ENCODE measurements around the gene CT55. TPM values are rescaled to one million over a fixed set of nuclear protein-coding genes. Genes with fewer than 3 reads are reported as not detected.

The CT55 gene
- 0.31 TPM for total RNA-seq

GRCh38 chrX:135170877-135171519 lies at the start of gene CT55:
CT55 (minus strand) TSS chrX:135171398; CDS start chrX:135171171, 227 bp downstream.

GRCh38 chrX:135120056-135120576 lies 51.1 kb downstream of the CT55 start, which contains the start of gene ETDB:
ETDB (minus strand) TSS chrX:135120526; CDS start chrX:135119261, 1,265 bp downstream.

Other genes starting within 250 kb of the CT55 start
- gene SMIM10, start 180.4 kb downstream of the CT55 start, total RNA-seq = 0.31 TPM
- 7.5 TPM for gene RTL8B, start 148.9 kb downstream of the CT55 start, total RNA-seq
- gene RTL8C, start 139.0 kb downstream of the CT55 start, total RNA-seq = 28.5 TPM
- 7.5 TPM for gene RTL8A, start 119.3 kb downstream of the CT55 start, total RNA-seq
- gene SMIM10L2B, start 72.7 kb downstream of the CT55 start, total RNA-seq = 3.4 TPM
- not detected for gene ETDB, start 50.9 kb downstream of the CT55 start, total RNA-seq
- gene ETDA, start 80.7 kb upstream of the CT55 start, total RNA-seq = not detected
- gene ETDC, start 138.1 kb upstream of the CT55 start, total RNA-seq = not detected
- 17.2 TPM for gene ZNF75D, start 172.7 kb upstream of the CT55 start, total RNA-seq
- gene ZNF449, start 173.4 kb upstream of the CT55 start, total RNA-seq = 19.7 TPM

All from parietal lobe (tissue), 1 donor.